GM18505 (cell line): Measurements from ENCODE around the gene DPP6.

Experiments used
- ATAC-seq: cut with Tn5 transposase; IDR thresholded peaks from one replicate; pipeline ENCODE4 v1.9.1; 2021; ENCODE audit not compliant: unreplicated experiment
- POLR2A ChIP-seq: IDR thresholded peaks from 4 replicates; pipeline ENCODE4 v1.6.1; 2011; ENCODE audit warnings: borderline replicate concordance; ENCODE audit not compliant: insufficient read depth, insufficient read length; ENCODE audit errors: extremely low read depth

DPP6 gene

DNA sequence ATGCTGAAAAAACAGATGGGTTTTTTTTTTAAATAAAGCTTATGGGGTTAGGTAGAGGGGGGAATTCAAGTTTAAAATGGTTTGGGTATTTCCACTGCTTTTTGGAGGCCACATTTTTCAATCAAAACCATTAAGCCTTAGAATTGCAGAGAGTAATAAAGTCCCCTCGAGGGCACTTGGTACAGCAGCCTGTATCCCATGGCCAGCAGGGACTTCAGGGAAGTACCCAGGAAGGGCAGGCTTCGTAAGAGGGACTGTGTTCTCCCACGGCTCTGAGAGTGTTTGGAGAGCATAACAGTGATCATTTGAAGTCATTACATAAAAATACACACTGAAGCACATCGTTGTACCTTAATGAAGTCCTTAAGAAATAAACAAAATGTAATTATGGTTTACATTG lies 432.7 kb downstream of the DPP6 start:
- TF ChIP-seq POLR2A: no peak
- ATAC-seq: no peak

DNA sequence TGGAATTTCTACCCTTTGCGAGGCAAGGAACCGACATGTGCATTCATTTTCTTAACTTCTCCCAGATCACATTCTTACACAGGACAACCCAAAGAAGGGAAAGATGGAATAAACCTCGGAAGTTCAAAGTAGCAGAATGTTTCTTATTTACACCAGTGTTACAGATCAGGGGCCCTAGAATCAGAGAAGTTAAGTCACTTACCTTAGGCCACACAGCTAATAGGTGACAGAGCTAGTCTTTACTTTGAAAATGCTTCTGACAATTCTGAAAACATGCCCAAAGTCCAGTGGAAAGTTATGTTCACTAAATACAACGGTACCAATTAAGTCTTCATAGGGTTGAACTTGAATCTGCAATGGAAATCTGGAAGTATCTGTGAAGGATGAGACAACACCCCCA lies 437.7 kb downstream of the DPP6 start:
- TF ChIP-seq POLR2A: no peak
- no peak for ATAC-seq

DNA sequence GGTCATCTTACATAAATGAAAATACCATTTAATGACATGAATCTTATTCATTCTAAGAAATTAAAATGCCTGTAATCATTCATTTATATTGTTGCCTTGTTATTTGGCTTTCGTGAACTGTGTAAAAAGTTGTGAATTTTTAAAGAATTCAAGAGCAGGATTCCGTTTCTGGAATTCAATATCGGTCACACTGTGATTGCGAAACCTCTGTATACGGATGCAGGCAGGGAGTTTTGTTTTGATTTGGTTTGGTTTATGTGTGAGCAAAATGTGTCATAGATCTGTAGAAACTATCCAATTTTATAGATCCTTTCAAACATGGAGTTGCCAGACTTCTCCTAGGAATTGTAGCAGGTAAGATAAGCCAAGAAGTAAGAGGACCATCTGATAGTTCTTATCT lies 441.4 kb downstream of the DPP6 start:
- ATAC-seq: no peak
- no peak for TF ChIP-seq POLR2A

DNA sequence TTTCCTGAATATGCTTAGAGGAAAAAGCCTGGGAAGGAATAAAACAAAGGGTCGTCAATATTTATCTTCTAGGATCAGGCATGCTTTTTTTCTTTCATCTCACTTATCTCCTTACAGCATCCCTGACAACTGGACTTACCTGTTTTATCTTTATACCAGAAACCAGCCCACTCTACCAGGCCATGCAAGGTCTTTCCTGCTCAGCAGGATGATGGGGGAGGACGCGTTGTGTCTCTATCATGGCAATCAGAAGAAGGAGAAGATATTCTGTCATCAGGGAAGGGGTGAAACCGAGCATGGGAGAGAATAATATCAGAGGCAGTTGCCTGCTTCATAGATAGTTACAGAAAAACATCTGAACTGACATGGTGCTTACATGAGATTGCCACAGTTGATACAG lies 445.6 kb downstream of the DPP6 start:
- no peak for TF ChIP-seq POLR2A
- ATAC-seq: no peak

DNA sequence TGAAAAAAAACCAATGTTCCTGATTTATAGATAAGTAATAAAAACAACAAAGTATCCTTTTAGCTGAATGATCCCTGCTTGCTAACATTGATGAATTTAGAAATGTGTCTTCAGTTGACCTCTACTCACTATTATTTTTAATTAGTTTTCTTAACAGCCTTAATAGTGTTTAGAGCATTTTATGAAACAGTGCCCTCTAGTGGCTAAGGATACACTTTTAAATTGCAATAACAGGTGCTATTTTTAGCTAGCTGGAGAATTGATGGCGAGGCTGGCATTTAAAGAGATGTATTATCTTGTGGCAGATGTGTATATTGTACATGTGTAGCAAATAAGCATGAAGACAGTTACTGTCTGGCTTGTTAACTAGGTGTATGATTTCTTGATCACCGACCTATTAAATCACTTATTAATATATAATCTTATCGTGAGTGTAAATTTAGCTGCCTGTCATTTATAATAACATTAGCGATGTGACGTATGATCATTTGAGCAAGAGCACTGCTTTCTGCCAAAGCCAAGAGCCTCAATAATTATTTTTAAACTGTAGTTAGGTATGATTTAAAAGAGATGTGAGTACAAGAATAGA lies 451.9 kb downstream of the DPP6 start:
- ATAC-seq: no peak
- TF ChIP-seq POLR2A: no peak

DNA sequence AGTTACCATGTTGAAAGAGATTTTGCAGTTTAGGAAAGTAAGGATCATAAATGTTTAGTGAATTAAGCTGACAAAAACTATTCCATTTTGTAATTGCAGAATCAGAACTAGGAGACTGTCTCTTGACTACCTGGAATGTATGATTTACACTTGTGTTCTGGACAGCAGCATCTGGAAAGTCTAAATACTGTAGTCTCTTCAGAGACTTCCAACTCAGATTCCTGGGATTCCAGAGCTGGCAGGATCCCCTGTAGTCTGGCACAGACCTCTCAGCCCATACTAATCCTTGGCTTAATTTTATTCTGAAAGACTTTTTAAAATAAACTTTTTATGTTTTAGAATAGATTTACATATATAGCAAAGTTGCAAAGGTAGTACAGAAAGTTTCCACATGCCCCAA lies 452.7 kb downstream of the DPP6 start:
- no peak for TF ChIP-seq POLR2A

DNA sequence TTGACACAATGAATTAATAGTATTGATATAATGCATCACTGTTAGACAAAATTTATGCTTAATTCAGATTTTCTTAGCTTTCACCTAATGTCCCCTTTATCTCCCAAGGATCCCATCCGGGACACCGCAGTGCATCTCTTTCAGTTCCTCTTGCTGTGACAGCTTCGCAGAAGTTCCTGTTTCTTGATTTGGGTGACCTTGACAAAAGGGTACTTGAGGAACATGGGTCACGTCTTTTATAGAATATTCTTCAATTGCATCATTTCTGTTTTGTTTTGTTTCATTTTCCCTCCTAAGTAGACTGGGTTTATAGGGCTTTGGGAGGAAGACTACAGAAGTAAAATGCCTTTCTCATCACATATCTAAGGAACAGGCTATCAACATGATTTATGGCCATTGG lies 453.2 kb downstream of the DPP6 start:
- TF ChIP-seq POLR2A: no peak
- no peak for ATAC-seq

More for the DNA sequence above, 452.7 kb downstream of the DPP6 start:
- ATAC-seq: no peak

DNA sequence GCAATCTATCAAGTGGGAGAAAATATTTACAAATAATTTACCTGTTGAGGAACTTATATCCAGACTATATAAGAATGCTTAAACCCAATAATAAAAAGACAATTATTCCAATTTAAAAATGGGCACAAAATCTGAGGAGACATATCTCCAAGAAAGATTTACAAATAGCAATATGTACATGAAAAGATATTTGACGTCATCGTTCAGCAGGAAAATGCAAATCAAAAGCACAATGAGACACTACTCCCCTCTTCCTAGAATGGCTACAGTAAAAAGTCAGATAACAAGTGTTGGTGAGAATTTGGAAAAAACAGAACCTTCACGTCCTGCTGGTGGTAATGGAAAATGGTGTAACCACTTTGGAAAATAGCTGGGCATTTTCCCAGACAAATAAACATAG lies 457.0 kb downstream of the DPP6 start:
- no peak for ATAC-seq
- no peak for TF ChIP-seq POLR2A

DNA sequence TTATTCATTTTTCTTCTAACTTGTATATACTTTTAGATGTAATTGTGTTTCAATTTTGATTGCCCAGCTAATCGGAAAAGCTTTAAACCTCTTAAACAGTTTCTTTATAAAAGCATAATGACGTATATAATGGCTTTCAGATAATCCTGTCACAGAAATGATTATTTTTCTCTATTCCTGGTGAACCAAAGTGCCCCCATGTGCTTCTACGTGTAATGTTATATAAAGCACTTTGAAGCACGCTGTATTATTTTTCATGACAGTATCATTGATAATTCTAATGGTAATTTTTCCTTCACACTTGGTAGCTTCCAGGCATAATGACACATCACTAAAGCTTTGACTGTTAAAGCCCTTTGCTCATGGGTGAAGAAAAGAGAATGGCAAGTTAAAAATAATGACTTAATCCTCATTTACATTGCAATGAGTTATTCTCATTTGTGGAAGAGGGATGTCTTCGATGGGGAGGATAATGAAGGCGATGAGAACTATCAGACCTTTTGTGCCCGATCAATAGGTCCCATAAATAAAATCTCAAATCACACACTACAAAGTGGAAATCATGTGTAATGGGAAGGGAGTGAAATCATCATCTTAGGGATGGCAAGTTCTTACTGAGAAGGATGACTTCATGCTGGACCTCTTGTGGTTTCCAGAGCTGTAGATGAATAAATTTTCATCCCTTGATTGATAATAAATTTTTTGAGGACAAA lies 460.1 kb downstream of the DPP6 start:
- no peak for ATAC-seq

DNA sequence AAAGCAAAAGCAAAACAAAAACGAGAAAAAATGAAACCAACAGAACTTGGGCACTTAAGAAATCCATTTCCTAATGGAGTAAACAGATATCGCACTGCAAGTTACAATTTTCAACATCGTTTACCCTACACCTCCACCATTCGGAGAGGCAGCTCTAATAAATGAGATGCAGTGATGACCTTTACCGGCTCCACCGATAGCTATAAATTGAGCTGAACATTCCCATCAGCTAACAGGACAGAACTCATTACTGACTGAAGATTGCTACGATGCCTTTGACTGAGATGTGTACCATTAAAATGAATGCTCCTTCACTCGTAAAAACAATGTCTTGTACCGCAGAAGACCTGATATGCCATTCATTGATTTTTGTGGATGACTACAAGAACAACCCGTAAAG lies 465.6 kb downstream of the DPP6 start:
- no peak for ATAC-seq
- no peak for TF ChIP-seq POLR2A

More for the DNA sequence above, 460.1 kb downstream of the DPP6 start:
- no peak for TF ChIP-seq POLR2A

DNA sequence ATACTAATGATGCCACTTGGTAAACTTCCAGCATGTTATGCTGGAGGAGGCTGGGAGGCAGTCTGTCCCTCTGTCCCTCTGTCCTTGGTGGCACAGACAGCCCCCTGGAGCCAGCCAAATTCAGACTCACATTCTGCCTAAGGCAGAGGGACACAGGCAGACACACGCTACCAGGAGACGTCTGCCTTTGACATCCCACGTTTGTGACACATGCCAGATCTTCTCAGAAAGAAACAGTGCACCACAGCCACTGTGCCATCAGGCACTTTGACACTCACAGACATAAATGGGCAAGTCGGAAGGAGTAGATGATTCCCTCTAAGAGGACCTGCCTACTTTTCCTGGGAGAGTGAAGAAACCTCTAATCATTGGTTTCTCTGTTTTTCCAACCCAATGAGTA lies 467.0 kb downstream of the DPP6 start:
- ATAC-seq: no peak
- no peak for TF ChIP-seq POLR2A

DNA sequence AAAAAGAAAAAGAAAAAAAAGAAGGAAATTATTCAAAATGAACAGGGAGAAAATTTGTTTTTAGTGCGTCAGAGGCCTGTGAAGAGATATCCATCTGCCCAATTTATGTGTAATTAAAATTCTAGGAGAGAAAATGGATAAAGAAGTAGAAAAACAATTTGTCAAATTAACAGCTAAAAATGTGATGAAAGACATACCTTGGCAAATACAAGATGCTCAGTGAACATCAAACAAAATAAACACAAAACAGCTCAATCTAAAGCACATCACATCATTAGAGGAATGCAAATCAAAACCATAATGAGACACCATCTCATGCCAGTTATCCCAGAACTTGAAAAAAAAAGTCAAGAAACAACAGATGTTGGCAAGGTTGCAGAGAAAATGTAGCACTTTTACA lies 477.9 kb downstream of the DPP6 start:
- no peak for TF ChIP-seq POLR2A

DNA sequence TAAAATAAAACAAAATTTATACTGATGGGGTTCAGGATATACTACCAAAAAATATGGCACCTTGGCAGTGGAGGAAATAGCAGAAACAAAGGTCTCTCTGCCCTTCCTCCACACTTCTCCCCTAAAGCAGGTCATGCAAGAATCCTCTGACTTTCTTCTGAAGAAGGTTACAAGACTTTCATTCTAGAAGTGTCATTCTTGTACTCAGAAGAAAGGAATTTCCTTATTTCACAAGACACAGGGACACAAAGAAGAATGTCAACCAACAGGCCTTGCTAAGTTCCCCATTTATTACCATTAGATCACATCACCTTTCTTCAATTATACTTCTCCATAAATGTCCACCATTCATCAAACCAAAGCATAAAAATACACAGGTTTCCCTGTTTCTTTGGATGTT lies 480.6 kb downstream of the DPP6 start:
- ATAC-seq: no peak
- TF ChIP-seq POLR2A: no peak

More for the DNA sequence above, 477.9 kb downstream of the DPP6 start:
- no peak for ATAC-seq

DNA sequence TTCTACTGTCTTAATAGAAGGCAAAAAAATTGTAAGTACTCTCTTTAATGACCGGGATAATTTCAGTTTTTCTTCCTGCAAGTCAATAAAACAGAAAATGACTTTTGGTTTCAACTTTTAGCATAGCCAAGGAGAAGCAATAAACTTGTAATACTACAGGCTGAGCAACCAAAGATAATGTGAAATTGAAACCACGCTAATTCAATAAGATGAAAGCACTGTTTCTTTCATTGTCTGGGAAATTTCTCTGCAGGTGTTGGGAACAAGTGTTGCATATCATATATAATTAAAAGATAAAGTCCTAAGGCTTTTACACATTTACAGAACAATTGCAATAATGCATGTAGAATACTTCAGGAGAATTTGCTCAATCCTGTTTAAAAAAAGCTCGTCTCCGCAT lies 488.4 kb downstream of the DPP6 start:
- no peak for TF ChIP-seq POLR2A
- ATAC-seq: no peak
